Epithelial cell of esophagus (primary cell): ENCODE results near the gene TBCB.

Experiments used
- DNase-seq: peaks from one replicate; pipeline ENCODE4 v3.0.0; 2010; ENCODE audit warnings: low read depth
- H3K4me3 ChIP-seq: 2 replicates; pipeline ENCODE4 v1.5.1; 2011; ENCODE audit warnings: mild to moderate bottlenecking, low read length, control low read depth
- CTCF ChIP-seq: IDR thresholded peaks from 2 replicates; pipeline ENCODE4 v1.5.1; 2011; ENCODE audit warnings: low read depth, mild to moderate bottlenecking, low read length, control low read depth, inconsistent platforms; ENCODE audit not compliant: insufficient read depth; ENCODE audit errors: missing control alignments

TBCB gene

DNA sequence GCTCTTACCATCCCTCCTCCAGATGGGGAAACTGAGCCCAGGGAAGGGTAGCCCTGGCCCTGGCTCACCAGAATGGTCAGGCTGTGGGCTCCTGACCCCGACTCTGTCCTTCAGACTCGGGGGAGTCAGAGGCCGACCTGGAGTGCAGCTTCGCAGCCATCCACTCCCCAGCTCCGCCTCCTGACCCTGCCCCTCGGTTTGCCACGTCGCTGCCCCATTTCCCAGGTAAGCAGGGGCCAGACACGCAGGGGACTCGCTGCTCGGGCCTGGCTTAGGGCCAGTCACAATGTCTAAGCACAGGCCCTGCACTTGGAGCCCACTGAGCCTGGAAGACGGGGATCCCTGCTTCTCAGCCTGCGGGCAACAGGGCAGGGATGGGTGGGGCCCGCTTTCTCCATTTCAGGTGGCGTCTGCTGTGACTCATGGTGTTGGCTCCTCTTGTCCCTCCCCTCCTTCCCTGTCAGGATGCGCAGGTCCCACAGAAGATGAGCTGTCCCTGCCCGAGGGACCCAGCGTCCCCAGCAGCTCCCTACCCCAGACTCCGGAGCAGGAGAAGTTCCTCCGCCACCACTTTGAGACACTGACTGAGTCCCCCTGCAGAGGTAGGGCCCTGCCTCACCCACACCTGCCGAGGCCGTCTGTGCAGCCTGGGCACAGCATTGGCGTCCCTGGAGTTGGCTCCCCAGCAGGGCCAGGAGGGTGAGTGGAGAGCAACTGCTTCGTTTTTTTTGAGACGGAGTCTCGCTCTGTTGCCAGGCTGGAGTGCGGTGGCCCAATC is 13.5 kb upstream of the TBCB start:
- DNase-seq: peak; percentile 43
- no peak for TF ChIP-seq CTCF
- no peak overlapping the region for H3K4me3 ChIP-seq

GRCh38 chr19:36103040-36103626 is 12.1 kb upstream of the TBCB start:
- TF ChIP-seq CTCF: no peak
- H3K4me3 ChIP-seq: no peak overlapping the region
- DNase-seq: no peak

GRCh38 chr19:36103842-36104552 is 11.3 kb upstream of the TBCB start:
- no peak overlapping the region for H3K4me3 ChIP-seq
- TF ChIP-seq CTCF: no peak
- DNase-seq: peak; percentile 68

DNA sequence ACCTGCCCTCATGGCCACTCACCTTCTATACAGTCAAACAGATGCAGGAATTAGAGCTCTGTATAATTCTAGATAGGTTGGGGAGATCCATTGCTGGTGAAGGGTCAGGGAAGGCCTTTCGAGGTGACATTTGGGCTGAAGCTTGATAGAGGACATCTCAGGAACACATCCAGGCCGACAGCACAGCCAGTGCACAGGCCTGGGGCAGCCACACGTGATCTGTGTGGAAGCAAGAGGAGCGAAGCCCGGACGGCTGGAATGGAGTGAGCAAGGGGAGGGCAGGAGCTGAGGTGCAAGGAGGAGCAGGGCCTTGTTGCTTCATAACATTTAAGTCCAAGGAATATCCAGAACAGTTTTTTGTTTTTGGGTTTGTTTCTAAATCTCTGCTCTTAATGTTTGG is 8.8 kb upstream of the TBCB start:
- no peak overlapping the region for H3K4me3 ChIP-seq

DNA sequence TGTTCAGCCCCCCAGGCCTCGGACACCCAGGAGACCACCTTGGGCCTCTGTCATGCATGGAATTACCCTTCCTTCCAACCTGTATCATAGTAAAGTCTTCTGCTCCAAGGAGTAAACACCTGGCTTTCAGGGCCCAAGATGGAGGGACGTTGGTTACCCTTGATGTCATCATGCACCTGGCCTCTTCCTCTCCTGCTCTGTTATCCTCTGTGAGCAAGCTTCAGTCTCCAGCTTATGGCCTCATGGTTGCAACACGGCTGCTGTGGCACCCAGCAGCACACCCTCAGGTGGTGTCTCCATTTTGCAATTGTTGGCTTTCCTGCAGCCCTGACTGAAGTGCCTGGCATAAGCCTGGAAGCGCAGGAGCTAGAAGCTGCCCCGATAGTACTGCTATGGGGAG is 8.3 kb upstream of the TBCB start:
- TF ChIP-seq CTCF: no peak
- no peak overlapping the region for H3K4me3 ChIP-seq
- no peak for DNase-seq

More for the DNA sequence above, 8.8 kb upstream of the TBCB start:
- no peak for DNase-seq
- TF ChIP-seq CTCF: no peak

- no peak for TF ChIP-seq CTCF
- no peak overlapping the region for H3K4me3 ChIP-seq
- no peak for DNase-seq
Measured at GRCh38 chr19:36108684-36109083, 6.6 kb upstream of the TBCB start.
